A549 (cell line): Measurements from ENCODE around the gene UBE3B.

Experiments
- CBX2 ChIP-seq: fragments of 200-600 bp; sonication (generic); IDR thresholded peaks from 2 replicates; pipeline ENCODE4 v1.6.1; 2016; ENCODE audit warnings: low read depth, mild to moderate bottlenecking, borderline replicate concordance
- CTCF ChIP-seq: fragments of >200 bp; sonication (Bioruptor Twin); formaldehyde crosslinking; IDR thresholded peaks from 3 replicates; pipeline ENCODE4 v1.5.1; 2016
- EHMT2 ChIP-seq: fragments of 200-600 bp; sonication (generic); IDR thresholded peaks from 2 replicates; pipeline ENCODE4 v1.6.1; 2016; ENCODE audit warnings: antibody characterized with exemption, low read depth, mild to moderate bottlenecking, moderate library complexity
- ESRRA ChIP-seq: fragments of 150-350 bp; IDR thresholded peaks from 2 replicates; pipeline ENCODE4 v1.6.1; 2014; ENCODE audit warnings: mild to moderate bottlenecking, low read length, borderline replicate concordance
- HDAC2 ChIP-seq: fragments of 200-600 bp; sonication (generic); IDR thresholded peaks from 2 replicates; pipeline ENCODE4 v1.6.1; 2016
- JUN ChIP-seq, 2 experiments: fragments of >200 bp; sonication (Bioruptor Twin); formaldehyde crosslinking; IDR thresholded peaks; 2 replicates in 1 of 2; 3 replicates in 1 of 2; pipeline ENCODE4 v1.6.1; 2016 to 2017
- JUNB ChIP-seq: fragments of >200 bp; sonication (Bioruptor Twin); formaldehyde crosslinking; IDR thresholded peaks from 2 replicates; pipeline ENCODE4 v1.6.1; 2016
- MYC ChIP-seq: IDR thresholded peaks from 2 replicates; pipeline ENCODE4 v1.6.1; 2012; ENCODE audit warnings: mild to moderate bottlenecking, inconsistent platforms, low read length, improper control_type of control experiment, borderline replicate concordance
- NFE2L2 ChIP-seq: fragments of 150-350 bp; conservative IDR thresholded peaks from 2 replicates; pipeline ENCODE4 v1.6.1; 2014; ENCODE audit warnings: low read length
- POLR2A ChIP-seq: IDR thresholded peaks from 2 replicates; pipeline ENCODE4 v1.6.1; 2012; ENCODE audit warnings: mild to moderate bottlenecking, low read length
- TF ChIP-seq, protein P1 (sequence below): fragments of 450-650 bp; IDR thresholded peaks from 2 replicates; pipeline ENCODE4 v1.6.1; 2014; ENCODE audit warnings: antibody characterized with exemption

GRCh38 chr12:109568486-109568885, 91.1 kb downstream of the UBE3B start:
- no peak for TF ChIP-seq POLR2A
- no peak for TF ChIP-seq CTCF
- TF ChIP-seq HDAC2, result no peak
- TF ChIP-seq JUN (IDR thresholded peaks at IDR 0.05), result no peak
- no peak for TF ChIP-seq NFE2L2
- TF ChIP-seq ESRRA, result no peak
- no peak for TF ChIP-seq CBX2
- TF ChIP-seq MYC, result no peak
- TF ChIP-seq EHMT2, result no peak
- TF ChIP-seq JUNB, result no peak
- TF ChIP-seq, protein P1, sequence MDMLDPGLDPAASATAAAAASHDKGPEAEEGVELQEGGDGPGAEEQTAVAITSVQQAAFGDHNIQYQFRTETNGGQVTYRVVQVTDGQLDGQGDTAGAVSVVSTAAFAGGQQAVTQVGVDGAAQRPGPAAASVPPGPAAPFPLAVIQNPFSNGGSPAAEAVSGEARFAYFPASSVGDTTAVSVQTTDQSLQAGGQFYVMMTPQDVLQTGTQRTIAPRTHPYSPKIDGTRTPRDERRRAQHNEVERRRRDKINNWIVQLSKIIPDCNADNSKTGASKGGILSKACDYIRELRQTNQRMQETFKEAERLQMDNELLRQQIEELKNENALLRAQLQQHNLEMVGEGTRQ, result no peak
